NOMO-1 treated with dmso at 0.1 percent for 144 hours (cell line): ENCODE results near the gene ZNF24.

Experiments used
- DNase-seq: peaks from one replicate; lab custom pipeline; 2025; ENCODE audit not compliant: unreplicated experiment; lab: John Stamatoyannopoulos, UW

Gene ZNF24

GRCh38 chr18:35355140-35355618 is 11.0 kb upstream of the ZNF24 start:
- DNase-seq: peak; percentile 14

GRCh38 chr18:35352778-35353177 is 8.6 kb upstream of the ZNF24 start:
- DNase-seq: no peak

GRCh38 chr18:35352283-35352682 is 8.1 kb upstream of the ZNF24 start:
- DNase-seq: no peak

GRCh38 chr18:35348001-35348400 is 3.8 kb upstream of the ZNF24 start:
- no peak for DNase-seq

- no peak for DNase-seq
These were observed 1.7 kb upstream of the ZNF24 start for GRCh38 chr18:35345950-35346349.

GRCh38 chr18:35345460-35345921 is 1.3 kb upstream of the ZNF24 start:
- no peak for DNase-seq

- DNase-seq: no peak
These were observed 678 bp upstream of the ZNF24 start for GRCh38 chr18:35344736-35345459.

- DNase-seq: no peak
These were observed 708 bp downstream of the ZNF24 start for GRCh38 chr18:35343488-35343935.

- DNase-seq: no peak
These were observed 6.9 kb downstream of the ZNF24 start for GRCh38 chr18:35337286-35337685.

- DNase-seq: no peak
These were observed 8.4 kb downstream of the ZNF24 start for GRCh38 chr18:35335866-35336265.

GRCh38 chr18:35334821-35335220 is 9.4 kb downstream of the ZNF24 start:
- DNase-seq: no peak

GRCh38 chr18:35334212-35334611 is 10.0 kb downstream of the ZNF24 start:
- DNase-seq: no peak

GRCh38 chr18:35331367-35332087 is 12.7 kb downstream of the ZNF24 start:
- DNase-seq: no peak

GRCh38 chr18:35328868-35329267 is 15.4 kb downstream of the ZNF24 start:
- DNase-seq: no peak

GRCh38 chr18:35326695-35327387 is 17.4 kb downstream of the ZNF24 start:
- no peak for DNase-seq

GRCh38 chr18:35324926-35325655 is 19.1 kb downstream of the ZNF24 start:
- DNase-seq: no peak

- DNase-seq: no peak
These were observed 21.4 kb downstream of the ZNF24 start for GRCh38 chr18:35322486-35323458.

GRCh38 chr18:35311496-35311895 is 32.7 kb downstream of the ZNF24 start:
- DNase-seq: no peak

- no peak for DNase-seq
These were observed 37.5 kb downstream of the ZNF24 start for GRCh38 chr18:35306588-35307250.
